Stimulated activated CD8-positive, alpha-beta memory T cell treated with anti-CD3 and anti-CD28 coated beads, Interleukin-7, amount 100 ng/mL, for 4 hours (primary cell): ENCODE data around the gene PACRG.

ENCODE experiments used
- DNase-seq, 2 donors: peaks; one replicate each; pipeline ENCODE4 v3.0.0-alpha.2; 2020; ENCODE audit warnings: low read depth in 2 of 2

The PACRG gene

DNA sequence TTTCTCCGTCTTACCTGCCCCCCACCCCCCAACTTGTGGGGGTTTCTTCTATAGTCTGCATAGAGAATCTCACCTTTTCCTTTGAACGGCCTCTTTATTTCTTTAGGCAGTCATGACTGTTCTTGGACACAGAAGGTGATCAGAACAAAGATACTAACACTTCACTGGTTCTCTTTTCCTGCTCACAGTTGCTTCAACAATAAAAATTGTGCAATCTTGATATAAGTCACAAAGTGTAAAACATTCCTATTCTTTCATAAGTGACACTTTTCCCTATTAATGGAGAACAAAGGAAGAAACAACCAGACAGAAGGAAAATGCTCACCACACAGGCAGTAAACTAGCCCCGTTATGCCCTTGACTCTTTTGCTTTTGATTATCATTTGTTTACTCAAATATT lies 448.3 kb downstream of the PACRG start:
- DNase-seq, result no peak

GRCh38 chr6:163177007-163177406 lies 449.2 kb downstream of the PACRG start:
- no peak for DNase-seq

- no peak for DNase-seq
These were observed 450.2 kb downstream of the PACRG start for GRCh38 chr6:163177892-163178420.

GRCh38 chr6:163179061-163179460 lies 451.3 kb downstream of the PACRG start:
- DNase-seq, result no peak

DNA sequence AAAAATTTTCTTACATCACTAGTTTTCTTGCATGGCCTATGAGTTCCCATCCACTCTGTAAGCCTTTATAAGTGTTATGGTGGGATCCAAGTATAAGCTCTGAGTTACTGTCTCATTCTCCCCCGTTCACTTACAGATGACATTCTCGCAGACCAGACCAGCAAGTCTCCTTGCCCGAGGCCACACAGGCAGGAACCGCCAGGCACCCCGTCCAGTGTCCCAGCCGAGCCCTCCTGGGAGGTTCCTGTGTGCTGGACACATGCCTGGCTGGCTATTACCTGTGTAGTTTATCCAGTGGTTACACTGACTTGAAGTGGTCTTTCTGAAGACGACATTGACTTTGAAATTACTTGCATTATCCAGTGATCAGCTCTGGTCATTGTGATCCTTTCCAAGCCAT lies 451.9 kb downstream of the PACRG start:
- no peak for DNase-seq

DNA sequence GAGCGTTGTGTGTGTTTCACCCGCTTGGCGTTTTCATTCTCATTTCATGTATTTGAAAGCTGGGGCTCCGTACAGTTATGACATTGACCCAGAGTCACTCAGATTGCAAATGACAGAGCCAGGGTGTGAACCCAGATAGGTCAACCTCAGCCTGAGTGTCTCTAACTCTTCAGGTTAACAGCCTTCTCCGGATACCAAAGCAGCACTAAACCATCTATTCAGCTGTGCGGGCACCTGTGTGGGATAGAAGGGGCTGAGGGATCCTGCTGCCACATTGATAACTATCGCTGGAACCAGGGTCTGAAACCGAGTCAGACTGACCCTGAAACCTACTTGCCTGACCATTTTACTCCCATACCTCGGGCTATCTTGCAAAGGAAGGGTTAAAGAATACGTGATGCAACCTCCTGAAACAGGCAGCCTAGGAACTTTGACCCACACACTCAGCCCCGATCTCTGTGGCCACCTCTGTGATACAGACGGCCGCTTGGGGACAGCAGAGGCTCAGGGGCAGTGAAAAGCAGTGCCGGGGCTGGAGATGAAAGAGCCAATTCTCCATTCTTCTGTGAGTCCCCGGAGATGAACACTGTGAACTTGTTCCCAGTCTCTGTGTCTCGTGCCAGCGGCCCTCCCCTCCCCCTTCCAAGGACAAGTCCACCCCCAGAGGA lies 453.2 kb downstream of the PACRG start:
- no peak for DNase-seq

GRCh38 chr6:163181666-163182180 lies 453.9 kb downstream of the PACRG start:
- DNase-seq, result no peak

DNA sequence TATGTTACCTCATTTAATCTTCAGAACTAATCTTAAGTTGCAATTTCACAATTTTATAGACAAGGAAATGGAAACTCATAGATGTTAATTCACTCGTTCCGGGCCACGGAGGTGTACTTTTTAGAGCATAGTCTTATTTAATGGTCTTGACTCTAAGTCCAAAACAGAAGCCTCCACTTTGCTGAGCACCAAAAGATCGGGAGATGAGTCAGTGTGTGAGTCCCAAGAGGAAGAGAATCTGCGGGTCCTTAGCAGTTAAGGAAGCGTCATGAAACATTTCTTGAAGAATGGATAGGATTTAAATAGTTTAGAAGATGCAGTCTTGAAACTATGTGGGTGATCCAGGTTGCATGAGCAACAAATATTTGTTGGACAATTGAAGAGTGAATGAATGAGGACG lies 454.9 kb downstream of the PACRG start:
- DNase-seq, result no peak

- DNase-seq, result no peak
These were observed 456.0 kb downstream of the PACRG start for GRCh38 chr6:163183806-163184205.

GRCh38 chr6:163185744-163186143 lies 458.0 kb downstream of the PACRG start:
- no peak for DNase-seq

GRCh38 chr6:163186527-163186926 lies 458.8 kb downstream of the PACRG start:
- no peak for DNase-seq

- DNase-seq, result no peak
These were observed 459.4 kb downstream of the PACRG start for GRCh38 chr6:163187201-163187600.

DNA sequence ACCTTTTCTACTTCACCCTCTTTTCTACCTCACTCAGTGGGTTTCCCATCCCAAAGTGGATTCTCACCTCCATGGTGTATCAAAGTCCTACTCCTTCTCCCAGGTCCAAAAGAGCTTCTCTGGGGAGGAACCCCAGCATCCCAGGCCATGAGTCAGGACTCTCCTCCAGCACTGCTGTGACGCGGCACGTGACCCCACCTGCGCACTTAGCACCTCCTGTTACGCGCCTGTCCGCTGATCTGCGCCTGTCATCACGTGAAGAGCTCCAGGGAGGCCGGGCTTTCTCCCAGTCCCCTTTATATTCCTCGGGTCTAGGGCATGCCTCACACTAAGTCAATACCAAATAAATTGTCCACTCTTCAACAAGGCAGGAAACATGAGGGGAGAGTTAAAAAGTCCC lies 459.8 kb downstream of the PACRG start:
- DNase-seq, result no peak

DNA sequence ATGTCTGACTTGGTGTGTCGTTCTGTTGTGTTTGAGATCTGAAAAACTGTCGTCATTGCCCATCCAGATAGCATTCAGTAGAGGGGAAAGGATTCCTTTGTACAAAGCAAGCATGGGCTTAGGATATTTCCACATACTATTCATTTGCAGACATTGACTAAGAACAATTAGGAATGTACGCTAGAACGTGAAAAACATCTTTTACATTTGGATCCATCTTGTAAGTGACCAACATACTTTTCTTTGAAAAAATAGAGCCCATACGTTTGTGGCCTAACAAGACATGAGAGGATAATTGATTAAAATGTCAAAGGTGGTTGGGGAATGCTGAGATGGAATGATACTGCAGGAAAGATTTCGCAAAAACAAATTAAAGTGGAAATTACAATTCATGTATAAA lies 461.0 kb downstream of the PACRG start:
- no peak for DNase-seq

GRCh38 chr6:163189609-163190008 lies 461.8 kb downstream of the PACRG start:
- no peak for DNase-seq

- DNase-seq, result no peak
These were observed 463.0 kb downstream of the PACRG start for GRCh38 chr6:163190786-163191185.

- DNase-seq, result no peak
These were observed 464.1 kb downstream of the PACRG start for GRCh38 chr6:163191704-163192537.

- no peak for DNase-seq
These were observed 464.8 kb downstream of the PACRG start for GRCh38 chr6:163192591-163192990.

DNA sequence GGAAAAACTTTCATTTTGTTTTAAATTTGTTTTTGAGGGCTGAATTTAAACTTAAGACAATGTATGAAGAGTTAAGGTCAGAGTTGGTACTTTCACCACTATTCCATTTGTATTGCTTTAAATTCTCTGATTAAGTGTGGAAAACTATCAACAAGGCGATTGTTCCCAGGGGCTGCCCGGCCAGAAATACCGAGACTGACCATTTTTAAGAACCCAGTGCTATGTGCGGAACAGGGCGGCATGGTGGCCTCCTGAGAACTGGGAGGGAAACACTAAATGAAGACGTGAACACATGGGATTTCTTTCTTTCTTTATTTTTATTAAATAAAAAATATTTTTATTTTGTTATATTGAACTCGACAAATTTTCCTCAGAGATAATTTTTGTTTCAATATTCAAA lies 465.6 kb downstream of the PACRG start:
- DNase-seq, result no peak

GRCh38 chr6:163195721-163196691 lies 468.2 kb downstream of the PACRG start:
- no peak for DNase-seq

DNA sequence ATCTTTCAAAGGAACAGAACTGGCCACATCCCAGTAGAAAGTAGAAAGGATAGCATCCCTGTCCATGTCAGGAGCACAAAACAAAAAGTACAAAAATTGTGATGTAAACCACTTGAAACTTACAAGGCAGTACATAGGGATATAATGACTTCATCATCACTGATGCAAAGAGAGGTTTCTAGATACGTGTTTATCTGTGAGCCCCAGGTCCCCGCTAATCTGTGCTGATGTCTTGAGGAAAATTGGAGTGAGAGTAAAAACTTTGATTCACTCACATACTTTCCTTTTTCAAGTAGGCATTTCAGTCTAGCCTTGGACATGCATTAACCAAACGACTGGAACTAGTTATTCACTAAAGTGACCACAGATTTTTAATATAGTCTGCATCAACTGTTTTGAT lies 470.1 kb downstream of the PACRG start:
- DNase-seq, result no peak

DNA sequence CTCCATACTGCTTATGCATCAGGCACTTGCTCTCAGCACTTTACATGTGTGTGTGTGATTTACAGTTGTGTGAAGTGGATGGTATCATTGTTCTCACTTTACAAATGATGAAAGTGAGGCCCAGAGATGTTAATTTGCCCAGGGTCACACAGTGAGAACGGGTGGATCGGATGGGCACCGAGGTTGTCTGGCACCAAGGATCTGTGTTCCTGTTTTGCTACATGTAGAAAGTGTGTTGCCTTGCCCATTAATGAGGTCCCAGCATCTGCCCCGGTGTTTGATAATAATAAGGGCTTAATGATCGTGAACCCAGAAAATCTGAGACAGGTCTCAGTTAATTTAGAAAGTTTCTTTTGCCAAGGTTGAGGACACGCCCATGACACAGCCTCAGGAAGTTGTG lies 470.6 kb downstream of the PACRG start:
- DNase-seq, result no peak
